Measurements from ENCODE around the gene CAMKK2.

Gene CAMKK2

GRCh38 chr12:121189619-121190155 lies 106.8 kb downstream of the CAMKK2 start:
- no peak for DNase-seq

GRCh38 chr12:121189131-121189530 lies 107.4 kb downstream of the CAMKK2 start:
- no peak for DNase-seq

- no peak for DNase-seq
Observed at GRCh38 chr12:121188227-121188626, 108.3 kb downstream of the CAMKK2 start.
